HG02943 (cell line): ENCODE data around the gene BTN1A1.

Source experiments
- ATAC-seq: cut with Tn5 transposase; IDR thresholded peaks from one replicate; pipeline ENCODE4 v1.9.1; 2021; ENCODE audit warnings: mild to moderate bottlenecking, low read depth, moderate library complexity; ENCODE audit not compliant: unreplicated experiment

Gene BTN1A1

DNA sequence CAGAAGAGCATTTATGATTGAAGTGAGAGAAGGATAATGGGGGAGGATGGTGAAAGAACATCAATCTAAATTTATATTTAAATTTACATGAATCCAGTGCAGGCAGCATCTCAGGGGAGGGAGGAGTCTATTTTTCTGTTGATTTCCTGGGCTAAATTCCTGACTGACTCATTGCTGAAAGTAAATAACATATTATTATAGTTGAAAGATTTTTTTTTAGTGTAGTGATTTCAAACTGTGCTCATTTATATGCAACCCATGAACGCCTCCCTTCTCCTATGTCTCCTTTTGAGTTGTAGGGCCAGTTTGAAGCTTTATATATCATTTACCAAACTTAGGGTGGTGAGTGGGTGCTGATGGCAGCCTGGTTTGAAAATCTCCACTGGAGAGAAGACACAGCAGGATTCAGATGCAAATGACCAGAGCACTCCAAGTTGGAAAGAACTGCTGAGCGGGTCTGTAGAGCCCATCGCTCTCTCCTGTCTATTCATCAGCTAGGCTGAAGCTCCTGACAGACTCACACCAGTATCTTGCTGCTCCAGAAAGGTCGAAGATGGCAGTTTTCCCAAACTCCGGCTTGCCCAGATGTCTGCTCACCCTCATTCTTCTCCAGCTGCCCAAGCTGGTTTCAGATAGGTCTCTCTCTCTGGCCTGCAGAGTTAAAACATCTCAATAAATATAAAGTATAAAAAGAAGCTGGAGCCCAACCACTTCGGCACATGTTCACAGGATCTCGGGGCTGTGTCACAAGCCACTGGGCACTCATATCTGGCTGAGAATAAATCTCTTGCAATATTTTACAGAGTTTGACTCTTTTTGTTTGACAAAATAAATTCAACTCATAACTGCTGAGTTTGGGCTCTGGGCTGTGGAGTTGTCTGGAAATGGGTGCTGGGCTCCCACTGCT is 24.0 kb upstream of the BTN1A1 start:
- ATAC-seq: no peak

GRCh38 chr6:26476896-26477295 is 23.2 kb upstream of the BTN1A1 start:
- no peak for ATAC-seq

- ATAC-seq: no peak
These were observed 22.7 kb upstream of the BTN1A1 start for GRCh38 chr6:26477426-26477825.

- ATAC-seq: no peak
These were observed 21.8 kb upstream of the BTN1A1 start for GRCh38 chr6:26478100-26478984.

DNA sequence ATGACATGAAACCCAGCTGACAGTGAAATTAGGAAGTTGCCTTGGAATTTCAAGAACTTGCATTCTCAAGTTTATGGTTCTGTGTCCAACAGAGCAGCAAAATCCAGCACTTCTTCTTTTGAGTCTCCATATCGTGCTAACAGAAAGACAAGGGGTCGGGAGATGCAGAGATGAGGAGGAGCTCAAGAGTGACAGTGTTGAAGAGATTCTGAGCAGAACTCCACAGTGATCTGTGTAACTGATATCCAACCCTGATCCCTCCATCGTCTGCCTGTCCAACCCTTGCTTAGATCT is 21.2 kb upstream of the BTN1A1 start:
- no peak for ATAC-seq

- ATAC-seq: no peak
These were observed 17.8 kb upstream of the BTN1A1 start for GRCh38 chr6:26482338-26482737.

DNA sequence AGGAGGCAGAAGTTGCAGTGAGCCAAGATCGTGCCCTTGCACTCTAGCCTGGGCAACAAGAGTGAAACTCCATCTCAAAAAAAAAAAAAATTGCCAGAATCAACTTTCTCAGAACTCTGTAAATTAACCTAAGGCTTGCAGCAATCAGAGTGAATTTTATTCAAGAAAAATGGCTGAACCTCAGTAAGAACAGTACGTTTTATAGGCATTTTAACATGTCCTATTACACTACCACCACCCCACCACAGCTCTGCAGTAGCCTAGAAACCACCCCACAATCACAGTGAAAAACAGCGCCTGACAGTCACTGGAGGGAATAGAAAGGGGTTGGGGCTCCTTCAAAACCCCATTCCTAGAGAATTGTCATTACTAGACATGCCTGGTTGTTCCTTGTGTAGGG is 16.4 kb upstream of the BTN1A1 start:
- no peak for ATAC-seq

GRCh38 chr6:26484161-26484560 is 15.9 kb upstream of the BTN1A1 start:
- no peak for ATAC-seq

DNA sequence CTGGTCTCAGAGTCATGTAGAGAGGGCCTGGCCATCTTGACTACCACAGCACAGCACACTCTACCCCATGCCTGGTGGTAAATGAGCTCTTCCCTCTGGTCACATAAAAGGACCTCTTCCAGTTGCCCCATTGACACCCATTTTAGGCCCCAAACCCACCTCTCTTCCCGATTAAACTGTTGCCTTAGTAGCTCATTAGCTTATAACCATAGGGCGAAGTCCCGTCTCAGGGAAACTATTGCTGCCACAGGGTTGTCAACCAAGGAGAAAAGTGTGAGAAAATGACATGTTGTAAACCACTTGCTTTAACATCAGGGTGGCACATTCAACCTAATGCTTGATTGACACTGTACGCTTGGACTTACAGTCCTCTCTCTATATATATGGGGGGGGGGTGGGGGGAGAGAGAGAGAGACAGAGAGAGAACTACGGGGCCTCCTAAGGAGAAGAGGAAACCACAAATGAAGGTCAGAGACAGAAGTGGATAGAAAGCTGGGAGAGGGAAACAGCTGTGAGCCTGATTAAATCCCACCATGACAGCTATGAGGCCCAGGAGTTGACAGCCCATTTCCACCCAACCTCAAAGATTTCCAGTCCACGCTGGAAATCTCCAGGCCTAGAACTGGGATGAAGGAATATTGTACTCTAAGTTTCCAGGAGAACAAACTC is 14.9 kb upstream of the BTN1A1 start:
- ATAC-seq: no peak

GRCh38 chr6:26486358-26486757 is 13.7 kb upstream of the BTN1A1 start:
- no peak for ATAC-seq

GRCh38 chr6:26487466-26487865 is 12.6 kb upstream of the BTN1A1 start:
- ATAC-seq: no peak

- ATAC-seq: no peak
These were observed 9.8 kb upstream of the BTN1A1 start for GRCh38 chr6:26489996-26490964.

- no peak for ATAC-seq
These were observed 8.5 kb upstream of the BTN1A1 start for GRCh38 chr6:26491604-26492003.

- ATAC-seq: no peak
These were observed 6.8 kb upstream of the BTN1A1 start for GRCh38 chr6:26493258-26493657.

DNA sequence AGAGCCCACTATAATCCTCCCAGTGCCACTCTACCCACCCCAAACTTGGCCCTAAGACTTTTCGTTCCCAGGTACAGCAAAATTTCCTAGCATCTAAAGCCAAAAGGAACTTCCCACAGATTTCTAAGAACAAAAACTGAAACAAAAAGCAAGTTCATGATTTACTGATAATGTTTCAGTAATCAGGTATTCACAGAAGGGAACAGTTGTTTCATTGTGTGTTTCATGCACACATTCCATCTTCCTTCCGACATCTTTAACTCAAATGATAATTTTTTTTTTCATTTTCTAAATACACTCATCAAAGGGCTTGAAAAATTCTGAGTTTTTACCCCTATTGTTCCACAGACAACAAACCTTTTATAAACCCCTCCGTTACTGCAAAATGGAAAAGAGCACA is 6.0 kb upstream of the BTN1A1 start:
- no peak for ATAC-seq

DNA sequence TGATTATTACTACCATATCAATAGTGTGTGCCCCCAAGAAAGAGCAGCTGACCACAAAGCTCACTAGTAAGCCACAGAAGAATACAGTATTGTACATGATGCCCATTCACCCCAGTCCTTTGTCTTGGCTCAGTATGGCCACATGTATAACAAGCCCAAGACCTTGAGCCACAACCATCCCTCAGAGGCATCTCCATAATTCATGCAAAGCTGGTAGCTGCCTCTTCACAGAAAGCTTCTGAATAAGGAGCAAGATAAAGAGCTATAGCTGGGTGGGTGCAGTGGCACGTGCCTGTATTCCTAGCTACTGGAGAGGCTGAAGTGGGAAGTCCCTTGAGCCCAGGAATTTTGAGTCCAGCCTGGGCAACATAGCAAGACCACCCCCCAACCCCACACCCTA is 4.8 kb upstream of the BTN1A1 start:
- ATAC-seq: no peak

GRCh38 chr6:26497610-26498009 is 2.5 kb upstream of the BTN1A1 start:
- no peak for ATAC-seq

DNA sequence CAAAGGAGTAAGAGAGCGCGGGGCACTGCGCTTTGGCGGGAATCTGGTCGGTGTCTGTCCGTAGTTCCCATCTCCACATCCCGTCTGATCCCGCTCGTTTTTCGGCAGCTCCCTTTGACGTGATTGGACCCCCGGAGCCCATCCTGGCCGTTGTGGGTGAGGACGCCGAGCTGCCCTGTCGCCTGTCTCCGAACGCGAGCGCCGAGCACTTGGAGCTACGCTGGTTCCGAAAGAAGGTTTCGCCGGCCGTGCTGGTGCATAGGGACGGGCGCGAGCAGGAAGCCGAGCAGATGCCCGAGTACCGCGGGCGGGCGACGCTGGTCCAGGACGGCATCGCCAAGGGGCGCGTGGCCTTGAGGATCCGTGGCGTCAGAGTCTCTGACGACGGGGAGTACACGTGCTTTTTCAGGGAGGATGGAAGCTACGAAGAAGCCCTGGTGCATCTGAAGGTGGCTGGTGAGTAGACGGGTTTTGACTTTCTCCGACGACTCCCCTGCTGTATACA is 1.4 kb downstream of the BTN1A1 start:
- ATAC-seq: no peak

DNA sequence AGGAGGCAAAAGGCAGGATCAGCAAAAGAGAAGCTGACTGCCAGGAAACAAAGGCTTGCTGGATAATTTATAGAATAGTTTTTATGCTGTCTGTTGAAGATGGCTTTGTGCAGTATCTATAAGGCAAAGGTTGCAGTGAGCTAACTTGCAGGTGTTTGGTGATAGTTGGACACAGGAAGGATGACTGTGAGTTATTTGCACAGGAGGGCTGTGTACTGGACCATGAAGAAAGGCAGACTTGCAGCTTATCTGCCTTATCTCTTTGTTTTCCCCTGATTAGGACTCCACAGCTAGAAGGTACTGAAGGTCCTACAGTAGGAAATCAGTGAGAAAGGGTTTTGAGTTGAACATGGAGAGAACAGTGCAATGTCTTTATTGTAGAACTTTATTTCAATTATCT is 2.1 kb downstream of the BTN1A1 start:
- ATAC-seq: no peak

- ATAC-seq: no peak
These were observed 2.5 kb downstream of the BTN1A1 start for GRCh38 chr6:26502626-26503025.
